GM12873 (cell line): Measurements from ENCODE around the gene CD84.

ENCODE experiments used
- CTCF ChIP-seq: IDR thresholded peaks from 2 replicates; pipeline ENCODE4 v1.5.1; 2012; ENCODE audit warnings: low read depth, mild to moderate bottlenecking, moderate library complexity, low read length, control low read depth; ENCODE audit not compliant: insufficient read depth; ENCODE audit errors: missing control alignments

The CD84 gene

GRCh38 chr1:160618763-160619274 is 39.5 kb upstream of the CD84 start:
- peak; percentile 90 for TF ChIP-seq CTCF

- no peak for TF ChIP-seq CTCF
Measured at GRCh38 chr1:160618327-160618726, 39.0 kb upstream of the CD84 start.

GRCh38 chr1:160615660-160616059 is 36.4 kb upstream of the CD84 start:
- no peak for TF ChIP-seq CTCF

GRCh38 chr1:160614410-160614809 is 35.1 kb upstream of the CD84 start:
- TF ChIP-seq CTCF, result no peak

GRCh38 chr1:160612613-160613218 is 33.4 kb upstream of the CD84 start:
- no peak for TF ChIP-seq CTCF

GRCh38 chr1:160610569-160611242 is 31.4 kb upstream of the CD84 start:
- no peak for TF ChIP-seq CTCF

- TF ChIP-seq CTCF, result no peak
Measured at GRCh38 chr1:160608941-160609340, 29.6 kb upstream of the CD84 start.
